ENCODE data around the gene SGO2.

The SGO2 gene

DNA sequence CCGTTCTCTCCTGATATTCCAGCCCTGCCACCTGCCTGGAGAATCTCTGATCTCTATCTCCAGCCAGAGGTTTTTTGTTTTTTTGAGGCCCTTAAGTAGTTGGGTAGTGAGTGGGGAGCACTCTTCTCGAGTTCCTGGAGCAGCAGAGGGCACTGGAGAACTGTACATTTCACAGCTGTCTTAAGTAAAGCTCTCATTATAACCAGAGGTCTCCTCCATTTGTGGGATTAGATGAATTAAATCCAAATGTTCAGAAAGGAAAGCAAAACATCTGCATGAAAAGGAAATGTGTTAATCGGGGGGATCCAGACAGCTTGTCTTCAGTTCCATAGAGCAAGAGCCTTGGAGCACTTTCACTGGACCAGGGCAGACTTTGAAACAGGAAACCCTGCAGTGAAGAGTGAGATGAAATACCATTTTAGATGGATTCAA, 92.6 kb downstream of the SGO2 start:
- no peaks in the 10 kb centered on the region for H3K27me3 ChIP-seq (ENCODE audit: insufficient read depth, low read depth, severe bottlenecking)
- H3K27ac ChIP-seq = no peak overlapping the region
- no peak overlapping the region for H3K4me3 ChIP-seq (ENCODE audit: low read depth, low read length)
- TF ChIP-seq, protein P1, sequence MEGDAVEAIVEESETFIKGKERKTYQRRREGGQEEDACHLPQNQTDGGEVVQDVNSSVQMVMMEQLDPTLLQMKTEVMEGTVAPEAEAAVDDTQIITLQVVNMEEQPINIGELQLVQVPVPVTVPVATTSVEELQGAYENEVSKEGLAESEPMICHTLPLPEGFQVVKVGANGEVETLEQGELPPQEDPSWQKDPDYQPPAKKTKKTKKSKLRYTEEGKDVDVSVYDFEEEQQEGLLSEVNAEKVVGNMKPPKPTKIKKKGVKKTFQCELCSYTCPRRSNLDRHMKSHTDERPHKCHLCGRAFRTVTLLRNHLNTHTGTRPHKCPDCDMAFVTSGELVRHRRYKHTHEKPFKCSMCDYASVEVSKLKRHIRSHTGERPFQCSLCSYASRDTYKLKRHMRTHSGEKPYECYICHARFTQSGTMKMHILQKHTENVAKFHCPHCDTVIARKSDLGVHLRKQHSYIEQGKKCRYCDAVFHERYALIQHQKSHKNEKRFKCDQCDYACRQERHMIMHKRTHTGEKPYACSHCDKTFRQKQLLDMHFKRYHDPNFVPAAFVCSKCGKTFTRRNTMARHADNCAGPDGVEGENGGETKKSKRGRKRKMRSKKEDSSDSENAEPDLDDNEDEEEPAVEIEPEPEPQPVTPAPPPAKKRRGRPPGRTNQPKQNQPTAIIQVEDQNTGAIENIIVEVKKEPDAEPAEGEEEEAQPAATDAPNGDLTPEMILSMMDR (IDR thresholded peaks at IDR 0.05; ENCODE audit: low read depth, low read length) = 0 out of 2 replicates have a peak, but pooled peaks have one; percentile 11
- no peak for DNase-seq
- no peaks in the 10 kb centered on the region for H3K9me3 ChIP-seq (ENCODE audit: severe bottlenecking)
- H3K36me3 ChIP-seq = no peaks in the 10 kb centered on the region

DNA sequence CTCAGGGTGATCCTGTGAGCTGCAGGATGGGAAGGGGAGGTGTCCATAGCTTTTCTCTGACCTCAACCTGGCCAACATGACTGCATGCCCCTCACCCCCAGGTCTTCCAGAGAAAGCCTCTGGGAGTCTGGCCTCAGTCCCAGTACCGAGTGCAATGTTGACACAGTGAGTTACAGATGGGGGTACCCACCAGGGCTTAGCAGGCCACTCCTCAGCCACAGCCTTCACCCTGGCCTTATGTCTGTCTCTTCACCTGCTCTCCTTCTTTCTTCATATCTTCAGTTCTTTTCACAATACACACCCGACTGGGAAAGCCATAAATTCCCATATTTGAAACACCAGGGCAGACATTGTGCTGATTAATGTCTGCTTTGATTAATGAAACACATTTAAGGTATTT, 93.3 kb downstream of the SGO2 start:
- DNase-seq = no peak
- Histone ChIP-seq H3K27me3 (ENCODE audit: insufficient read depth, low read depth, severe bottlenecking) (no peaks in the 10 kb centered on the region), H3K4me3 (ENCODE audit: low read depth, low read length) (no peak overlapping the region), H3K9me3 (ENCODE audit: severe bottlenecking) (no peaks in the 10 kb centered on the region), H3K27ac (no peak overlapping the region), H3K36me3 (no peaks in the 10 kb centered on the region)
- TF ChIP-seq, protein P1 (IDR thresholded peaks at IDR 0.05; ENCODE audit: low read depth, low read length) = no peak

DNA sequence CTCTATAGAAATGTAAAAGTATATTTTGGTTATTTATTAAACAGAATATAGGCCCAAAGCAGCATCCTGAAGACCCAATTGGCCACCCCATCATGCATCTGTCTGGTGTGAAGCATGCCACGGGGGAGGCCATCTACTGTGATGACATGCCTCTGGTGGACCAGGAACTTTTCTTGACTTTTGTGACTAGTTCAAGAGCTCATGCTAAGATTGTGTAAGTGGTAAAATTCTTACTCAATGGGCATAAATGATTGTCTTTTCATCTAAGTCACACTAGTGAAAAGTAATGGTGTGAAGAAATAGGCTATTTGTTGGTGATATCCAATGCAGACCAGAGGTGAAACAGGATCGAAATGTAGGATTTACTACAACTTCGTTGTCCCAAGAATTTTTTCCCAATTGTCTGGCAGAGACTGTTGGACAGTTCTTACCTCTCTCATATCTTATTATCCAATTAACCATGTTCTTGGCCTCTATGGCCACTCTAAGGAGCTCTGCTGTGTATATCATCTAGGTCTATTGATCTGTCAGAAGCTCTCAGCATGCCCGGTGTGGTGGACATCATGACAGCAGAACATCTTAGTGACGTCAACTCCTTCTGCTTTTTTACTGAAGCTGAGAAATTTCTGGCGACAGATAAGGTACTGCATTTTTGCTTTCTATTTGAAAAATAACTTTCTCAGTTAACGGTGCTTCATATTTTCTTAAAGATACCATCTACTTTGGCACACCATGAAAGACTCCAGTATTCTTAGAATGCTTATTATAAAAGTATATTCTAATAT, 94.8 kb downstream of the SGO2 start:
- DNase-seq = no peak
- Histone ChIP-seq H3K27me3 (ENCODE audit: insufficient read depth, low read depth, severe bottlenecking) (no peaks in the 10 kb centered on the region), H3K9me3 (ENCODE audit: severe bottlenecking) (no peaks in the 10 kb centered on the region), H3K4me3 (ENCODE audit: low read depth, low read length) (no peak overlapping the region), H3K36me3 (no peaks in the 10 kb centered on the region), H3K27ac (no peak overlapping the region)
- TF ChIP-seq, protein P1 (IDR thresholded peaks at IDR 0.05; ENCODE audit: low read depth, low read length) = no peak

GRCh38 chr2:200622106-200622505, 96.1 kb downstream of the SGO2 start:
- DNase-seq = no peak
- H3K9me3 ChIP-seq (ENCODE audit: severe bottlenecking) = no peaks in the 10 kb centered on the region
- H3K36me3 ChIP-seq = no peaks in the 10 kb centered on the region
- TF ChIP-seq, protein P1 (IDR thresholded peaks at IDR 0.05; ENCODE audit: low read depth, low read length) = no peak
- no peaks in the 10 kb centered on the region for H3K27me3 ChIP-seq (ENCODE audit: insufficient read depth, low read depth, severe bottlenecking)
- no peak overlapping the region for H3K4me3 ChIP-seq (ENCODE audit: low read depth, low read length)
- no peak overlapping the region for H3K27ac ChIP-seq

DNA sequence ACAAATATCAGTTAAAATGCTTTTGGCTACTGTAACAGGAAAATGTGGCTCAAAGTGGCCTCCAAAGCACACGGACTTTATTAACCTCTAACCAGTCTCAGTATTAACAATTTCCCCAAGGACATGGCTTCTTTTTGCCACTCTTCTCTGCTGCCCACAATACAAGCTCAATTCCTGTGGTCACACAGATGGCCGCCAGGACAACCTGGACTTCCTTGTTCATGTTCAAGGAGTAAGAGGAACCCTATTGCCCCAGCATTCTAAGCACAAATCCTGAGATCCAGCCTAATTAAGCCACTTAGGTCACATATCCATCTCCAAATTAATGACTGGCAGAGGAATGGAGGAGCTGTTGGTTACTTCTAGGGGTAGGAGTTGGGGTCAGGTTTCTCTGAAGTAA, 98.0 kb downstream of the SGO2 start:
- Histone ChIP-seq H3K27ac (no peak overlapping the region), H3K36me3 (no peaks in the 10 kb centered on the region), H3K9me3 (ENCODE audit: severe bottlenecking) (no peaks in the 10 kb centered on the region), H3K4me3 (ENCODE audit: low read depth, low read length) (no peak overlapping the region), H3K27me3 (ENCODE audit: insufficient read depth, low read depth, severe bottlenecking) (no peaks in the 10 kb centered on the region)
- TF ChIP-seq, protein P1 (IDR thresholded peaks at IDR 0.05; ENCODE audit: low read depth, low read length) = no peak
- no peak for DNase-seq

DNA sequence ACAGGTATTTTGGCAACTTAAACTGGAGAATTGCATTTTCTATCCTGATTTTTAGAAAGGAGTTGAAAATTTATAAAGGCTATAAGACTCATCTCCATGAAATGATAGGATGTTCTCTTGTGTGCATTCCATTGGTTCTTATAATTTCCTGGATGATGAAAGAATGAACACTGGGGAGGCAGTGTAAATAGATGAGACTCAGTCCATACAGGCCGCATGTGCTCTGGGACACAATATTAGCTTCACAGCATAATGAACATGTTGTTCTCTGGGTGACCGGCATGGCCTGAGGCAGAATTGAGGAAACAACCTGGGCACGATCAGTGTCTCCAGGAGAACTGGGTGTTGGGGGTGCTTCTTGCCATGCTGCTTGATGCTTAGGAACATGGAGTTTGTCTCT, 98.7 kb downstream of the SGO2 start:
- no peak for DNase-seq
- no peak overlapping the region for H3K27ac ChIP-seq
- H3K9me3 ChIP-seq (ENCODE audit: severe bottlenecking) = no peaks in the 10 kb centered on the region
- TF ChIP-seq, protein P1 (IDR thresholded peaks at IDR 0.05; ENCODE audit: low read depth, low read length) = no peak
- no peak overlapping the region for H3K4me3 ChIP-seq (ENCODE audit: low read depth, low read length)
- no peaks in the 10 kb centered on the region for H3K36me3 ChIP-seq
- no peaks in the 10 kb centered on the region for H3K27me3 ChIP-seq (ENCODE audit: insufficient read depth, low read depth, severe bottlenecking)

Data from WERI-Rb-1 (cell line).